SH-SY5Y (cell line): ENCODE results near the gene VTN.

ENCODE experiments used
- GATA2 ChIP-seq: IDR thresholded peaks from 2 replicates; pipeline ENCODE4 v1.6.1; 2011; ENCODE audit warnings: mild to moderate bottlenecking, low read depth, low read length
- GATA3 ChIP-seq: IDR thresholded peaks from 2 replicates; pipeline ENCODE4 v1.6.1; 2011; ENCODE audit warnings: low read depth, mild to moderate bottlenecking, low read length, moderate library complexity

GRCh38 chr17:28385037-28385400, 14.9 kb upstream of the VTN start:
- TF ChIP-seq GATA2 (no peak), GATA3 (no peak)
